Measurements from ENCODE around the gene DOCK11.

DNA sequence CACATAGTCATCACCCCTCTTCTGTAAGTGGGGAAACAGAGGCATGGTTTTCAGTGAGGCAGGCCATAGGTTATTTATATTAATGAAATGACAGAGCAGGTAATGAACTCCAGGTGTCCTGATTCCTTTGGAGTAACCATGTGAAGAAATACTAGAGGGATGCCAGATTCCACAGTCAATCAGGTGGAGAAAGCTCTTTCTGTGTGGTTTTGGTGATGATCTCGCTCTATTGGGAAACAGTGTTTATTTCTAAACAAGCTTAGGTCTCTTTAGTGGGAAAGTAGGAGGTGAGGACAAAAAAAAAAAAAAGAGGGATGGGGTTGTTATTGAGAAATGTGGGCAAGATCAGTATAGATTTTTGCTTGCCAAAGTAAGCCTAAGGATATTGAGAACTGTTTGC, 12.2 kb downstream of the DOCK11 start:
- no peak for TF ChIP-seq CTCF (IDR thresholded peaks at IDR 0.05)
- TF ChIP-seq POLR2A (IDR thresholded peaks at IDR 0.05) = no peak
